NCI-H2107 treated with DMSO at 0.1 percent for 48 hours (cell line): ENCODE measurements around the gene AMPD3.

Experiments
- DNase-seq: peaks from one replicate; lab custom pipeline; 2025; ENCODE audit not compliant: unreplicated experiment; lab: John Stamatoyannopoulos, UW

Gene AMPD3

DNA sequence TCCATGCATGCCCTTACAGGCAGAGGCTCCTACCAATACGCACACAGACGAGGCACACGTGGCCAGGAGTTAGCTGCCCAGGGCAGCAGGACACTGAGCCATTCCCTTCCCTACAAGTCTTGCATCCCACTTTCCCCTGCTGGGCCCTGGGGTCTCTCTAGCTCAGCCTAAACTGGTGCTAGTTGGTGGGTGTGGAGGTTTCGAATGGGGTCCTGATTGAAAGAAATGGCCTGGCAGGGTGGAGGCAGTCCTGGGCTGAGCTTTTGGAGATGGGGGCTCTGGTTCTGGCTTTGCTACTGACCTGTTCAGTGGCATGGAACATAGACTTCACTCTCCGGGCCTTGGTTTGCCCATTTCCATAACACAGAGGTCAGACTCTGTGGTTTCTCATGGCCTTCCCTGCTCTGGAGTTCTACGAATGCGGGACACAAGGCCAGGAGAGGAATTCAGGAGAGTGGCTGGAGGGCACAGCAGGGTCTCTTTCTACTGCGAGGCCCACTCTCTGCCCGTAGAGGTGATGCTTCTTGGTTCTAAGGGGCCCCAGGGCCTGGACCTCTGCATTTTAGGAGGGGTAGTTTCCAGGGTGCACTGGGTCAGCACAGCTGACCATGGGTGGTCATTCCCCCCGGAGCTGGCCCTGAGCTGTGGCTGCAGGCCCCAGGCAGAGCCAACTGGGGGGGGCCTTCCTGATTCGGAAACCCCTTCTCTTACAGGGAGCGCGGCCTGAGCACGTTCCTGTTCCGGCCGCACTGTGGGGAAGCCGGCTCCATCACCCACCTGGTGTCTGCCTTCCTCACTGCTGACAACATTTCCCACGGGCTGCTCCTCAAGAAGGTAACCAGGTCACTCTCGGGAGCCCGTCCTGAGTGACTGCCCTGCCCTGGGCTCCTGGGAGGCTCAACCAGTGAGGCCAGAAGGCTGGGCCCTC lies 46.0 kb downstream of the AMPD3 start:
- no peak for DNase-seq

DNA sequence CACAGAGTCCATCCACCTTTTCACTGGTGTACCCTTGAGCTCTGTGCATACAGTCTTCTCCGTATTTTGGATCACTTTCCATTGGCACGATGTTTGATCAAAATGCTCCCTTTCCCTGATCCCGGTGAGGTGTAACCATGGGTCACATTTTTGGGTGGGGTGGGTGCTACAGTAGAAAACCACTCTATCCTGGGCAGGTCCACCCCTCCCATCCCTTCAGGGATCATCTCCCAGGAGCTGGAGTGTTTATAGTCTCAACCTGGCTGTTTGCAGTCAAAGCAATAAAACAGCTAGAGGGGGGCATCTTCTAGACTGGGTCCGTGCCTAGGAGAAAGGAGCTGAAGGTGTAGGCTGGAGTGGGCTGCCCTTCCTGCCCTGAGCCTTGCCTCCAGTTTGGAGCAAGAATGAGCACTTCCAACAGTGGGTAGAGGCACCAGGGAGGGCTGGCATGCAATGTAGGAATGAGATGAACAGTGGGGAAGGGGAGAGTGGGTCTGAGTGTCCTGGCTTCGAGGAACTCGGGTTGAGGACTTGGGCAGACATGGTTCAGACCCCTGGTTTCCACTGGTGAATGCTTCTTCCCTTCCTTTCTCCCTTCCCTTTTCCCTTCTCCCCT lies 47.1 kb downstream of the AMPD3 start:
- no peak for DNase-seq

DNA sequence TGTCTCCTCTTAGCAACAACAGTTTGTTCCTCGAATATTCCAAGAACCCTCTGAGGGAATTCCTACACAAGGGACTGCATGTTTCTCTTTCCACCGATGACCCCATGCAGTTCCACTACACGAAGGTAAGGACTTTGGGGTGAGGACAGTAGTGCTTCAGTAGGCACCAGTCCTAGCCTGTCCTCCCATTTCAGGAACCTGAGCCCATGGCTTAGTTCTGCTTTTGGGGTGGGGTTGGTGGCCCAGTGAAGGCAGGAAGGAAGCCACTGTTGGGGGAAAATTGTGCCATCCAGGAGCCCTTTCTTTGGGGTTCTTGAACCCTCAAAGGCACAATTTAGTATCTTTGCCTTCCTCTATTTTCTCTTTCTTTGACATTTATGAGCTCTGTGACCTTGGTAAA lies 47.7 kb downstream of the AMPD3 start:
- no peak for DNase-seq

DNA sequence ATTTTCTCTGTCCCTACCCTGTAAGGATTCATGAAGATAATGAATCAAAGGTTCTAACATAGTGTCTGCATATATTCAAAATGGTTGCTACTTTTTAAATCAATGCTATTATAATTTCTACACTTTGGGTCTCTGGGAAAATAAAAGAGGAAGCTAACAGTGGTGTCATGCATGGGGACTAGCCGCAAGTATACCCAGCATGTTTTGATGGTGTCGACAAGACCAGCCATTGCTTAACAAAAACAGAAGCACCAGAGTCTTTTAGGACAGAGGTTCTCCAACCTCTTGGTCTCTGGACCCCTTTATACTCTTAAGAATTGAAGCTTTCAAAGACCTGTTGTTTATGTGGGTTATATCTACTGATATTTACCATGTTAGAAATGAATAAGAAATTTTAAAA lies 48.2 kb downstream of the AMPD3 start:
- DNase-seq, result no peak

DNA sequence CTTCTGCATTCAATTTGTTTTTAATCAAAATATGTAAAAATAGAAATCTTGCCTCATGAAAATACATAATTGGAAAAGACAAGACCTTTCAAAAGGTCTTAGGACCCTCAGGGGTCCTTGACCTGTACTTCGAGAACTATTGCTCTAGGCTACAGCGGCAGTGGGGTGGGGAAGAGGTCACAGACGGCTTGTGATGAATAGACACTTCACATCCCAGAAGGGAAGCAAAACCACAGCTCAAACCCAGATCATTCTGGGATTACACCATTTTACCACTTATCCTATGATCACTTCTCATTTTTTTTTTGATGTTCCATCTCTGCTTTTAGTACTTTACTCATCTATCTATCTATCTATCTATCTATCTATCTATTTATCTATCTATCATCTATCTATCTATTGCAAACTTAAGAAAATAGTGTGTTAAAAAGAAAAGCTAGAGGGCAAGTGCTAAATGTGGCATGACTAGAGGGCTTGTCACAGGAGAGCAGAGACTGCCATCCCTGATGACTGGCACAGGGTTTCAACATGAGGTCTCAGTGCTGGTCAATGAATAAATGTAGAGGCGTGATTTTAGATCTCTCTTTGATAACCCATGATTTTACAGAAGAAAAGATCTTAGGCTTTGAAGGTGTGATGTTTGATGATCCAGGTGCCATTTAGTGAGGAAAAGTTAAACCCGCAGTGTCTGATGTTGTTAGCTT lies 48.9 kb downstream of the AMPD3 start:
- DNase-seq, result peak; percentile 8

DNA sequence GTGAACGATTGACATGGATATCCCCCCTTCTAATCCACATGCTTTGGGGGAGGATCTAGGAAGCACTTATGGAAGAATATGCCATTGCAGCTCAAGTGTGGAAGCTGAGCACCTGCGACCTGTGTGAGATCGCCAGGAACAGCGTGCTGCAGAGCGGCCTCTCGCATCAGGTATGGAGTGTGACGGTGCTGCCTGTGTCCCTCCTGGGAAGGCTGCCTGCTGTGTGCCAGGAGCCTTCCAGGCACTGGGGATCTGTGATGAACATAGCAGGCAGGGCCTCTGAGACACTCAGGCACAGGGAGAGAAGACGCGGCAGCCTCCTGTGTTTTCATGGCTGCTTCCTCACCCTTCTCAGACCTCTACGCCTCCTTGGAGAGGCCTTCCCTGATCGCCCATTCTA lies 49.4 kb downstream of the AMPD3 start:
- peak; percentile 19 for DNase-seq

GRCh38 chr11:10505278-10506007 lies 50.4 kb downstream of the AMPD3 start:
- no peak for DNase-seq

GRCh38 chr11:10506008-10506370 lies 50.9 kb downstream of the AMPD3 start:
- DNase-seq, result no peak

- no peak for DNase-seq
Observed at GRCh38 chr11:10511181-10511621, 56.1 kb downstream of the AMPD3 start.

DNA sequence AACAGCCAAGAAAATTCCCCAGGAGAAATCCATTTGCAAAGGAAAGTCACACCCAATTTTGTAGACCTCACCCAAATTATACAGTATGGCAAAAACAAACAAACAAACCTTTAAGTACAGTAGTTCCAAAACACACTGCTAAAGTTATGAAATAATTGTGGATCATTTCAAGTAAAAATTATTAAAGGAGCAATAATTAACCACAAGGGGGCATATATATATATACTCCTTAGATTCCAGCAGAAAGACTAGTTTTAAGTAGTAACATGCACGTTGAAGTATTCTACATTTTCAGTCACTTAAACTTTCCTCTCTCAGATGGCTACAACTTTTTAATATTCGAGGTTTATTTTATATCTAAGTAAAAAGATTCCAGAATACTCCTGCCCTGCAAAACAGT lies 59.1 kb downstream of the AMPD3 start:
- DNase-seq, result no peak

DNA sequence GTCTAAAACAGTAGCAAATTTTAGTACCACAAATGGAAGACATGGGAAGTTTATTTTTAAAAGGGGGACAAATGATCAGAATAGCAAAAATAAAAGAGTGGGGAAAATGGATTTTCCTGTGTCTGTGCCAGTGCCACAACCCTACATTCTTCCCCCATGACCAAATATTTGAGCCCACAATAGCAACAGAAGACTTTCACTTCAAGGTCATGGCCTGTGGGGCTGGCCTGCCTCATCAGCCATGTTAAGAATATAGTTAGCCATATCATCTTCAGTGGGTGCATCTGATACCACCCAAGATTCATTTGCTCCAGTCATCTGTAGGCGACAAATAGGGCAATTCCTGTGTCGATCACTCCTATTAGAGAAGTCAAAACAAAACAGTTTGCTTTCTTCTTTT lies 59.6 kb downstream of the AMPD3 start:
- DNase-seq, result no peak

DNA sequence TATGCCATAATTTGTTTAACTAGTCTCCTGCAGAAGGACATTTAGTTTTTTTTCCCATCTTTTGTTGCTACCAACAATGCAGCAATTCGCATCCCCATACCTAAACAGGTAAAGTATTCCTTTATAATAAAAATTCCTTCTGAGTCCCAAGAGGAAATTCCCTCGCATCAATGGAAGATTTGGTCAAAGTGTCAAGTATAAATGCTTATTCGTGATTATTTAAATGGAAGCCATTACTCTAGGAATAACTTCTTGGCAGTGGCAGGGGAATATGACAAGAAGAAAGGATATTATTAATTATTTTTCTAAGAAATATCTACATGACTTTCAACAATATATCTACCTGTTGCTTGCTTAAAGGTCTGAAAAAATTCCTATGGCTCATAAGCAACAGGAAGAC lies 60.4 kb downstream of the AMPD3 start:
- DNase-seq, result no peak

GRCh38 chr11:10518123-10518522 lies 63.1 kb downstream of the AMPD3 start:
- no peak for DNase-seq

DNA sequence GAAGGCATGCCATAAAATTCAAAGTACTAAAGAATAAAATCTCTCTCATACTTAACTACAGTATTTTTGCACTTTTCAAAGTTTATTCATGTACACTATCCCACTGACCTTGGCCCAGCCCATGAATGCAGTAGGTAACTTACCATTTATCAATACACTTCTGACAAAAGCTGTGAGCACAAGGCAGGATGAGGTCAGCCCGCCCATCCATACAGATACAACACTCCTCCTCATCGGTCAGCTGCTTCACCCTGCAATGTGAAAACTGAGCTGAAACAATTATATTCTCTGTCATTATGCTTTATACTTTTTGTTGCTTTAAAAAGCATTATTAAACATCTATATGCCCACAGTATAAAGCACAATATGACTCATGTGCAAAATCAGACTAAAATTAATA lies 63.8 kb downstream of the AMPD3 start:
- no peak for DNase-seq

GRCh38 chr11:10519630-10520029 lies 64.6 kb downstream of the AMPD3 start:
- DNase-seq, result no peak

- DNase-seq, result no peak
Observed at GRCh38 chr11:10520562-10520961, 65.5 kb downstream of the AMPD3 start.

GRCh38 chr11:10522276-10522675 lies 67.2 kb downstream of the AMPD3 start:
- no peak for DNase-seq

GRCh38 chr11:10522921-10523320 lies 67.9 kb downstream of the AMPD3 start:
- DNase-seq, result no peak

- DNase-seq, result no peak
Observed at GRCh38 chr11:10524471-10524870, 69.4 kb downstream of the AMPD3 start.

DNA sequence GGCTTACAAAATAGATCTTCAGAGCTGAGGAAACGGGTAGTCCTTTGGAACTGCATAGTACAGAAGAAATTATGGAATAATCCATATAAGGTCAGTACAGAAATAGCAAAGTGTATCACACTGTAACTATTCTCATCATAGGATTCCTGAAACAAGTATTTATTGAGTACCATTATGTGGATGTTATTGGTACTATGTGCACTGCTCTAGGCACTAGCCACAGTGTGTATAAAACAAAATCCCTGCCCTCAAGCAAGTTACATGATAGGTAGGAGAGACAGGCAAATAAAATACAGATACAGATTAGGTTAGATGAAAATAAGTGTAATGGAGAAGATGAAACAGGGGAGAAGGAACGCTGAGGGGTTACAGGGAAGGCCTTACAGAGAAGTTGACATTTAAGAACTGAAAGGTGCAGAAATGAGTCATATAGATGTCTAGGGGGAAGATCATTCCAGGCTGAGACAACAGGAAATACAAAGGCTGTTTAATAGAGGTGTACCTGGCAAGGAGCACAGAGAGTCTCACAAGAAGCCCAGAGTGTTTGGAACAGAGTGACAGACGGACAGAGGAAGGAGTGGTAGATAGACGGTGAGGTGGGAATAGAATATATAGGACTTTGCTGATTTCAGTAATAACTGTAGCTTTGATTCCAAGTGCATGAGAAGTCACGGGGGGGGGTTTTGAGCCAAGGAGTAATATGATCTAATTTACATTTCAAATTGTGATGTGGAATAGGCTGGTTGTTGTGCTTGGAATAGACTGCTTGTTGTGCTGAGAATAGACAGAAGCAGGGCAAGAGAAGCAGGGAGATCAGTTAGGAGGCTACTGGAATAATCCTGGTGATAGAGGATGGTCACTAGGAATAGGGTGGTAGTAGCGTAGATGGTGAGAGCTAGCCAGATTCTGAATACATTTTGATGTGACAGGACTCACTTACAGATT lies 72.2 kb downstream of the AMPD3 start:
- DNase-seq, result no peak
